Body of pancreas (tissue), 4 donors: ENCODE measurements around the gene FBXO38. TPM values are rescaled to one million over a fixed set of nuclear protein-coding genes. Genes with fewer than 3 reads are reported as not detected.

ENCODE experiments used
- ATAC-seq: fragments of 150-250 bp; one replicate; pipeline ENCODE4 v1.9.1; 2016
- DNase-seq, 4 donors: peaks; one replicate each; pipeline ENCODE4 v3.0.0-alpha.2; 2019
- H3K27ac ChIP-seq, 4 donors: fragments of 200-600 bp; sonication (generic); 1 replicate in 3 of 4; 2 replicates in 1 of 4; pipeline versions ENCODE4 v1.5.1 to v1.6.1; 2016 to 2019; ENCODE audit warnings: mild to moderate bottlenecking in 1 of 4, mixed read lengths in 1 of 4, moderate library complexity in 1 of 4
- H3K27me3 ChIP-seq, 2 donors: fragments of 200-600 bp; sonication (generic); one replicate each; pipeline ENCODE4 v1.6.0; 2016; ENCODE audit warnings: mild to moderate bottlenecking in 1 of 2
- H3K36me3 ChIP-seq, 2 donors: fragments of 200-600 bp; sonication (generic); replicated peaks in 1 of 2; 2 replicates each; pipeline ENCODE4 v1.5.1; 2016; ENCODE audit warnings: low read depth in 2 of 2; ENCODE audit not compliant: insufficient read depth in 1 of 2
- H3K4me1 ChIP-seq: fragments of 200-600 bp; sonication (generic); one replicate; pipeline ENCODE4 v1.6.0; 2016
- H3K4me3 ChIP-seq, 2 donors: fragments of 200-600 bp; sonication (generic); 1 replicate in 1 of 2; 2 replicates in 1 of 2; pipeline ENCODE4 v1.5.1; 2016 to 2019
- H3K9me3 ChIP-seq, 3 donors: fragments of 200-600 bp; sonication (generic); 1 replicate in 2 of 3; 2 replicates in 1 of 3; pipeline ENCODE4 v1.5.1; 2016
- POLR2A ChIP-seq, 3 donors: fragments of 450-650 bp; IDR thresholded peaks; one replicate each; pipeline ENCODE4 v1.6.1; 2016; ENCODE audit warnings: antibody characterized with exemption in 3 of 3, mild to moderate bottlenecking in 2 of 3
- WGBS, 2 donors: methylation state at CpG; one replicate each; pipeline ENCODE4 v1.1.5; 2017; 5-methylcytosine and 5-hydroxymethylcytosine counted together
- intact Hi-C: fragments of 100-400 bp; cut with DNase I; formaldehyde crosslinking; loops from one replicate; pipeline ENCODE4 v1.15.1; 2023
- total RNA-seq, 2 donors: library from RNA; depleted of rRNA; stranded (reverse); fragments of >200 nt; gene quantifications; one replicate each; pipeline ENCODE4 v1.1.0, GENCODE V29; 2016
- TF ChIP-seq, protein P1 (sequence below), 7 experiments: fragments of 450-650 bp in 4 of 7; fragments of 200-600 bp in 3 of 7; sonication (generic) in 3 of 7; IDR thresholded peaks; one replicate each; pipeline ENCODE4 v1.5.1; 2016 to 2019; ENCODE audit warnings: antibody characterized with exemption in 7 of 7

Gene FBXO38
- total RNA-seq, 2 donors from 2014 or later = 37.9 to 45.7 TPM

DNA sequence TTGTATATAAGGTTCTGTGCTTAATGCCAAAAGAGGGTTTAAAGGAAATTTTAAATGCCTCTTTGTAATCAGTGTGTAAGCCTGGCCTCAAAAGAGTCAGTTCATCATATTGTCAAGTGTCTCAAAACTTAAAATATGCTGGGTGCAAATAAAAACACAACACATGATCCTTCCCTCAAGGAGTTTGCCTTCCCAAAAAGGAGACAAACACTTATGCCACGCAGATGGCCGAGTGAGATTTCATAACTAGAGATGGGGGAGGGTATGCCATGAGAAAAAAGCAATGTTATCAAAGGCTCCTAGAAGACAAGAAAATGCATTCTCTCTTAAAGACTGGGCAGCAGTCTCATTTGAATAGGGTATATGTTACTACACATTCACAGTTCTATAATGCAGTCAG, 55.2 kb downstream of the FBXO38 start:
- peaks cover 0 to 19% of the 10 kb centered on the region in 2 donors for H3K36me3 ChIP-seq
- H3K27me3 ChIP-seq = no peaks in the 10 kb centered on the region
- DNase-seq (no peak), ATAC-seq (no peak)
- no peaks in the 10 kb centered on the region for H3K4me1 ChIP-seq
- no peak for TF ChIP-seq POLR2A (IDR thresholded peaks at IDR 0.05)
- no peak overlapping the region for H3K27ac ChIP-seq
- H3K4me3 ChIP-seq = no peak overlapping the region
- WGBS, 2 donors = 83 to 88% methylated on average over 2 of the region's 2 CpGs
- no peaks in the 10 kb centered on the region for H3K9me3 ChIP-seq
- intact Hi-C loops = no loop called here

DNA sequence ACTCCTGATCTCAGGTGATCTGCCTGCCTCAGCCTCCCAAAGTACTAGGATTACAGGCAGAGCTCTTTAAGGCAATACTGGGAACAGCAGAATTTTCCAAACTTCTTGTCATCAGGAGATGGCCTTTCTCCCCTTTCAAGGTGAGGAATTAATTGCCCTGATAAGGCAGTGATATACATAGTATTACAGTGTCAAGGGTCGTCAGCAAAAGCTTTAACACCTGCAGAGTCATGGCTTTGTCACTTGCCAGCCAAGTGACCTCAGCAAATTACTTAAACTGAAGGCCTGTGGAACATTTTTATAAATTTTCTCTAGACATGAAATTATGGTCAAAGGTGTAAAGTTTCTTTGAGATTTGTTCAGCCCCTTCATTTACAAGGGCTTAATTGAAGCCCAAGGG, 59.5 kb downstream of the FBXO38 start:
- H3K9me3 ChIP-seq = no peaks in the 10 kb centered on the region
- no peak overlapping the region for H3K27ac ChIP-seq
- no peaks in the 10 kb centered on the region for H3K27me3 ChIP-seq
- WGBS, 2 donors = 17 to 23% methylated on average over 1 of the region's 1 CpG
- no peaks in the 10 kb centered on the region for H3K4me1 ChIP-seq
- intact Hi-C loops = loop anchor here (10.0 kb wide), 1 partner anchor 592 kb away; no protein-coding TSS in a partner anchor
- TF ChIP-seq, protein P1, sequence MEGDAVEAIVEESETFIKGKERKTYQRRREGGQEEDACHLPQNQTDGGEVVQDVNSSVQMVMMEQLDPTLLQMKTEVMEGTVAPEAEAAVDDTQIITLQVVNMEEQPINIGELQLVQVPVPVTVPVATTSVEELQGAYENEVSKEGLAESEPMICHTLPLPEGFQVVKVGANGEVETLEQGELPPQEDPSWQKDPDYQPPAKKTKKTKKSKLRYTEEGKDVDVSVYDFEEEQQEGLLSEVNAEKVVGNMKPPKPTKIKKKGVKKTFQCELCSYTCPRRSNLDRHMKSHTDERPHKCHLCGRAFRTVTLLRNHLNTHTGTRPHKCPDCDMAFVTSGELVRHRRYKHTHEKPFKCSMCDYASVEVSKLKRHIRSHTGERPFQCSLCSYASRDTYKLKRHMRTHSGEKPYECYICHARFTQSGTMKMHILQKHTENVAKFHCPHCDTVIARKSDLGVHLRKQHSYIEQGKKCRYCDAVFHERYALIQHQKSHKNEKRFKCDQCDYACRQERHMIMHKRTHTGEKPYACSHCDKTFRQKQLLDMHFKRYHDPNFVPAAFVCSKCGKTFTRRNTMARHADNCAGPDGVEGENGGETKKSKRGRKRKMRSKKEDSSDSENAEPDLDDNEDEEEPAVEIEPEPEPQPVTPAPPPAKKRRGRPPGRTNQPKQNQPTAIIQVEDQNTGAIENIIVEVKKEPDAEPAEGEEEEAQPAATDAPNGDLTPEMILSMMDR (IDR thresholded peaks at IDR 0.05) = no peak
- no peak for TF ChIP-seq POLR2A (IDR thresholded peaks at IDR 0.05)
- no peak overlapping the region for H3K4me3 ChIP-seq
- peaks cover 0 to 16% of the 10 kb centered on the region in 2 donors for H3K36me3 ChIP-seq
- ATAC-seq = no peak
- DNase-seq = no peak

- DNase-seq (peak; percentile 51 to 68 (median 52)), ATAC-seq (peak; percentile 88)
- Histone ChIP-seq H3K4me1 (no peaks in the 10 kb centered on the region), H3K27ac (no peak overlapping the region), H3K9me3 (no peaks in the 10 kb centered on the region), H3K36me3 (peaks cover 0 to 13% of the 10 kb centered on the region in 2 donors), H3K27me3 (no peaks in the 10 kb centered on the region), H3K4me3 (no peak overlapping the region)
- intact Hi-C loops = loop anchor here (10.0 kb wide), 1 partner anchor 591 kb away; no protein-coding TSS in a partner anchor
- WGBS, 2 donors = 12 to 23% methylated on average over 5 of the region's 5 CpGs
- TF ChIP-seq POLR2A (IDR thresholded peaks at IDR 0.05) = no peak
- TF ChIP-seq, protein P1 (IDR thresholded peaks at IDR 0.05) = peak; percentile 20 to 87 (median 74)
Measured at GRCh38 chr5:148443998-148444397, 60.2 kb downstream of the FBXO38 start.

GRCh38 chr5:148445578-148445977, 61.8 kb downstream of the FBXO38 start:
- TF ChIP-seq, protein P1 (IDR thresholded peaks at IDR 0.05) = no peak
- TF ChIP-seq POLR2A (IDR thresholded peaks at IDR 0.05) = no peak
- peaks cover 0 to 11% of the 10 kb centered on the region in 2 donors for H3K36me3 ChIP-seq
- WGBS, 2 donors = 63 to 64% methylated on average over 3 of the region's 3 CpGs
- no peak for ATAC-seq
- no peaks in the 10 kb centered on the region for H3K9me3 ChIP-seq
- no peak overlapping the region for H3K27ac ChIP-seq
- H3K27me3 ChIP-seq = no peaks in the 10 kb centered on the region
- intact Hi-C loops = loop anchor here (5.0 to 10.0 kb wide), 2 partner anchors 287 to 589 kb away; no protein-coding TSS in a partner anchor
- H3K4me1 ChIP-seq = no peaks in the 10 kb centered on the region
- no peak overlapping the region for H3K4me3 ChIP-seq
- DNase-seq = no peak

DNA sequence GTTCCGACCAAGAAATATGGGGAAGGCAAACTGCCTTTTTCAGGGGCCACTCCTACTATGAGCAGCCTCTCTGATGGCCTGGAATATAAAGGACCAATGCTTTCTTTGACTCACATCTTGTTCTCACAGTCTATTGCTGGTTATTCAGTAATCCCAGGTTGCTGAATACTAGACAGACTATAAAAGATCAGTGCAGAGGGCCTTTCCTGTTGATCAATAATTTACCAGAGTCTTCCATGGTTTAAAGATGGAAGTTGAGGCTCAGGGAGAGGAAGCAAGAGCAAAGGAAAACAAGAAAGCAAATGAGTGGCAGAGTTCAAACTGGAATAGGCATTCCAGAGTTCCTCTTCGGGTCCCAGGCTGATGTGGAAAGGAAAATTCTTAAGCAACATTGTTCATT, 62.9 kb downstream of the FBXO38 start:
- no peaks in the 10 kb centered on the region for H3K4me1 ChIP-seq
- intact Hi-C loops = loop anchor here (5.0 to 10.0 kb wide), 2 partner anchors 286 to 588 kb away; no protein-coding TSS in a partner anchor
- no peak overlapping the region for H3K27ac ChIP-seq
- peaks cover 0 to 7% of the 10 kb centered on the region in 2 donors for H3K36me3 ChIP-seq
- H3K4me3 ChIP-seq = no peak overlapping the region
- TF ChIP-seq, protein P1 (IDR thresholded peaks at IDR 0.05) = no peak
- no peak for TF ChIP-seq POLR2A (IDR thresholded peaks at IDR 0.05)
- 55 to 78% methylated on average over 2 of the region's 2 CpGs for WGBS, 2 donors
- no peaks in the 10 kb centered on the region for H3K27me3 ChIP-seq
- H3K9me3 ChIP-seq = no peaks in the 10 kb centered on the region
- DNase-seq (no peak), ATAC-seq (no peak)
